Astrocyte (in vitro differentiated cells and primary cell): ENCODE results near the gene FOXRED2. TPM values are rescaled to one million over a fixed set of nuclear protein-coding genes. Genes with fewer than 3 reads are reported as not detected.

Experiments used
- DNase-seq: peaks from one replicate; pipeline ENCODE4 v3.0.0-alpha.2; 2010; ENCODE audit warnings: low read depth
- FAIRE-seq: peaks from 2 replicates; lab custom pipeline; 2011; peaks lifted over from hg19 to GRCh38; lab: Jason Lieb, UNC
- H2AFZ ChIP-seq: 2 replicates; pipeline ENCODE4 v1.6.0; 2012; ENCODE audit warnings: low read depth, low read length, inconsistent platforms
- H3K27ac ChIP-seq: 2 replicates; pipeline ENCODE4 v1.5.1; 2011; ENCODE audit warnings: low read depth, low read length, inconsistent platforms
- H3K27me3 ChIP-seq: 2 replicates; pipeline ENCODE4 v1.6.0; 2011; ENCODE audit warnings: low read length, inconsistent platforms; ENCODE audit not compliant: insufficient read depth
- H3K36me3 ChIP-seq: 2 replicates; pipeline ENCODE4 v1.5.1; 2011; ENCODE audit warnings: low read length, inconsistent platforms; ENCODE audit not compliant: insufficient read depth
- H3K4me1 ChIP-seq: 2 replicates; pipeline ENCODE4 v1.5.1; 2011; ENCODE audit warnings: low read length, inconsistent platforms; ENCODE audit not compliant: insufficient read depth
- H3K4me2 ChIP-seq: 2 replicates; pipeline ENCODE4 v1.6.0; 2012; ENCODE audit warnings: low read length, inconsistent platforms
- H3K4me3 ChIP-seq: 2 replicates; pipeline ENCODE4 v1.5.1; 2011; ENCODE audit warnings: low read depth, mild to moderate bottlenecking, low read length, inconsistent platforms; ENCODE audit not compliant: insufficient read depth
- H3K79me2 ChIP-seq: 2 replicates; pipeline ENCODE4 v1.6.0; 2012; ENCODE audit warnings: mild to moderate bottlenecking, low read length, inconsistent platforms; ENCODE audit not compliant: insufficient read depth
- H3K9ac ChIP-seq: 2 replicates; pipeline ENCODE4 v1.6.0; 2012; ENCODE audit warnings: mild to moderate bottlenecking, low read length, inconsistent platforms
- H3K9me3 ChIP-seq: 2 replicates; pipeline ENCODE4 v1.5.1; 2012; ENCODE audit warnings: low read depth, mild to moderate bottlenecking, low read length, inconsistent platforms; ENCODE audit not compliant: insufficient read depth
- H4K20me1 ChIP-seq: 2 replicates; pipeline ENCODE4 v1.6.0; 2012; ENCODE audit warnings: low read length, inconsistent platforms; ENCODE audit not compliant: insufficient read depth
- H3K27ac Mint-ChIP-seq: one replicate; pipeline ENCODE4 v1.8.0; 2021; ENCODE audit warnings: mild to moderate bottlenecking, mixed read lengths; ENCODE audit not compliant: unreplicated experiment
- H3K27me3 Mint-ChIP-seq: one replicate; pipeline ENCODE4 v1.8.0; 2021; ENCODE audit warnings: low read depth, mixed read lengths; ENCODE audit not compliant: unreplicated experiment
- H3K36me3 Mint-ChIP-seq: one replicate; pipeline ENCODE4 v1.8.0; 2021; ENCODE audit warnings: low read depth, mixed read lengths; ENCODE audit not compliant: unreplicated experiment
- H3K4me1 Mint-ChIP-seq: one replicate; pipeline ENCODE4 v1.8.0; 2021; ENCODE audit warnings: low read depth, mixed read lengths; ENCODE audit not compliant: unreplicated experiment
- H3K4me3 Mint-ChIP-seq: one replicate; pipeline ENCODE4 v1.8.0; 2021; ENCODE audit warnings: mild to moderate bottlenecking, moderate library complexity, mixed read lengths; ENCODE audit not compliant: unreplicated experiment
- H3K9me3 Mint-ChIP-seq: one replicate; pipeline ENCODE4 v1.8.0; 2021; ENCODE audit warnings: mild to moderate bottlenecking, mixed read lengths; ENCODE audit not compliant: unreplicated experiment
- EZH2 ChIP-seq: IDR thresholded peaks from 2 replicates; pipeline ENCODE4 v1.6.1; 2012; ENCODE audit warnings: mild to moderate bottlenecking, low read length, inconsistent platforms; ENCODE audit not compliant: insufficient read depth
- total RNA-seq: library from RNA; stranded (reverse); gene quantifications from 2 replicates; pipeline ENCODE4 v1.2.1, GENCODE V29; 2021
- TF ChIP-seq, protein P1 (sequence below): IDR thresholded peaks from 2 replicates; pipeline ENCODE4 v1.5.1; 2011; ENCODE audit warnings: low read depth, mild to moderate bottlenecking, inconsistent platforms, low read length, moderate library complexity; ENCODE audit not compliant: insufficient read depth

Gene FOXRED2
- total RNA-seq, 1 donor from 2014 or later, result 5.3 TPM

DNA sequence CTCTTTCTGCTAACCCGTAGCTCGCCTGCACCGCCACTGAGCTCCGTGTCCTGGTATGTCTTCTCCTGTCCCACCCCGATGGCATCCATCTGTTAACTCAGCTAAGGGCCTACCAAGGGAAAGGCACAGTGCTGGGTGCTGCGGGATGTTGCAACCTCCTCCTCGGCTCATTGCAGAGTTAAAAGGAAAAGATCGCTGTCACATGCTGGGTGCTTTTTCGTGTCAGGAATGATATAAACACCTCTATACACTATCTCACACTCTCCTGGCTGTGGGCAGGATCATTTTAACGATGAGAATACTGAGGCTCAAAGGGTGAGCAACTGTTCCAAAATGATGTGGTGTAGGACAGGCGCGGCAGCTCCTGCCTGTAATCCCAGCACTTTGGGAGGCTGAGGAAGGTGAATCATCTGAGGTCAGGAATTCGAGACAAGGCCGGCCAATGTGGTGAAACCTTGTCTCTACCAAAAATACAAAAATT, 35.5 kb downstream of the FOXRED2 start:
- Mint-ChIP-seq H3K27ac (peak overlapping the region; percentile 70), H3K4me1 (peaks cover 50% of the 10 kb centered on the region), H3K4me3 (no peak overlapping the region), H3K36me3 (peaks cover 20% of the 10 kb centered on the region), H3K27me3 (no peaks in the 10 kb centered on the region), H3K9me3 (no peaks in the 10 kb centered on the region)
- H3K27ac ChIP-seq, result peak overlapping the region; percentile 81
- no peaks in the 10 kb centered on the region for H3K9me3 ChIP-seq
- H2AFZ ChIP-seq, result no peak overlapping the region
- no peak for TF ChIP-seq EZH2
- TF ChIP-seq, protein P1, sequence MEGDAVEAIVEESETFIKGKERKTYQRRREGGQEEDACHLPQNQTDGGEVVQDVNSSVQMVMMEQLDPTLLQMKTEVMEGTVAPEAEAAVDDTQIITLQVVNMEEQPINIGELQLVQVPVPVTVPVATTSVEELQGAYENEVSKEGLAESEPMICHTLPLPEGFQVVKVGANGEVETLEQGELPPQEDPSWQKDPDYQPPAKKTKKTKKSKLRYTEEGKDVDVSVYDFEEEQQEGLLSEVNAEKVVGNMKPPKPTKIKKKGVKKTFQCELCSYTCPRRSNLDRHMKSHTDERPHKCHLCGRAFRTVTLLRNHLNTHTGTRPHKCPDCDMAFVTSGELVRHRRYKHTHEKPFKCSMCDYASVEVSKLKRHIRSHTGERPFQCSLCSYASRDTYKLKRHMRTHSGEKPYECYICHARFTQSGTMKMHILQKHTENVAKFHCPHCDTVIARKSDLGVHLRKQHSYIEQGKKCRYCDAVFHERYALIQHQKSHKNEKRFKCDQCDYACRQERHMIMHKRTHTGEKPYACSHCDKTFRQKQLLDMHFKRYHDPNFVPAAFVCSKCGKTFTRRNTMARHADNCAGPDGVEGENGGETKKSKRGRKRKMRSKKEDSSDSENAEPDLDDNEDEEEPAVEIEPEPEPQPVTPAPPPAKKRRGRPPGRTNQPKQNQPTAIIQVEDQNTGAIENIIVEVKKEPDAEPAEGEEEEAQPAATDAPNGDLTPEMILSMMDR, result no peak
- H3K27me3 ChIP-seq, result no peaks in the 10 kb centered on the region
- peaks cover 56% of the 10 kb centered on the region for H3K4me1 ChIP-seq
- no peaks in the 10 kb centered on the region for H4K20me1 ChIP-seq
- peak overlapping the region; percentile 71 for H3K9ac ChIP-seq
- DNase-seq (peak; percentile 81), FAIRE-seq (no peak)
- H3K79me2 ChIP-seq, result peaks cover 32% of the 10 kb centered on the region
- H3K4me3 ChIP-seq, result no peak overlapping the region
- H3K36me3 ChIP-seq, result peaks cover 9% of the 10 kb centered on the region
- peak overlapping the region; percentile 61 for H3K4me2 ChIP-seq

DNA sequence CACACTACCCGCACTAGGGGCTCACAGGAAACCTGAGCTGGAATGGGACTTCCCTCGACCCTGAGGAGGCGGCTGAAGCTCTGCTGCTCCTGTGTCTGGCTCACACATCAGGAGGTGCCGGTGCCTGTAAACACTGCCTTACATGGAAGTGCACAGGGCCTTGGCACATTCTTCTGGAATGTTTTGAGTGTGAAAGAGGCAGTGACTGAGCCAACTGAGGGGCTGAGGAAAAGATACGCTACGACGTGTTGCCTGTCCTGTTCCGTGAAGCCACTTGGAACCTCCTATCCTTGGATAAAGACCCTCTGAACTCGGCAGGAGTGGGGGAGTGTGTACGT, 35.9 kb downstream of the FOXRED2 start:
- Histone ChIP-seq H3K9me3 (no peaks in the 10 kb centered on the region), H3K27me3 (no peaks in the 10 kb centered on the region), H2AFZ (no peak overlapping the region), H3K36me3 (peaks cover 8% of the 10 kb centered on the region), H3K4me2 (peak overlapping the region; percentile 61), H3K4me1 (peaks cover 60% of the 10 kb centered on the region), H3K4me3 (peak overlapping the region; percentile 1), H4K20me1 (no peaks in the 10 kb centered on the region), H3K79me2 (peaks cover 36% of the 10 kb centered on the region), H3K27ac (peak overlapping the region; percentile 81), H3K9ac (peak overlapping the region; percentile 71)
- DNase-seq (peak; percentile 77), FAIRE-seq (no peak)
- no peaks in the 10 kb centered on the region for H3K9me3 Mint-ChIP-seq
- TF ChIP-seq, protein P1, result no peak
- TF ChIP-seq EZH2, result no peak
- peak overlapping the region; percentile 70 for H3K27ac Mint-ChIP-seq
- H3K27me3 Mint-ChIP-seq, result no peaks in the 10 kb centered on the region
- H3K36me3 Mint-ChIP-seq, result peaks cover 18% of the 10 kb centered on the region
- H3K4me1 Mint-ChIP-seq, result peaks cover 50% of the 10 kb centered on the region
- H3K4me3 Mint-ChIP-seq, result no peak overlapping the region

DNA sequence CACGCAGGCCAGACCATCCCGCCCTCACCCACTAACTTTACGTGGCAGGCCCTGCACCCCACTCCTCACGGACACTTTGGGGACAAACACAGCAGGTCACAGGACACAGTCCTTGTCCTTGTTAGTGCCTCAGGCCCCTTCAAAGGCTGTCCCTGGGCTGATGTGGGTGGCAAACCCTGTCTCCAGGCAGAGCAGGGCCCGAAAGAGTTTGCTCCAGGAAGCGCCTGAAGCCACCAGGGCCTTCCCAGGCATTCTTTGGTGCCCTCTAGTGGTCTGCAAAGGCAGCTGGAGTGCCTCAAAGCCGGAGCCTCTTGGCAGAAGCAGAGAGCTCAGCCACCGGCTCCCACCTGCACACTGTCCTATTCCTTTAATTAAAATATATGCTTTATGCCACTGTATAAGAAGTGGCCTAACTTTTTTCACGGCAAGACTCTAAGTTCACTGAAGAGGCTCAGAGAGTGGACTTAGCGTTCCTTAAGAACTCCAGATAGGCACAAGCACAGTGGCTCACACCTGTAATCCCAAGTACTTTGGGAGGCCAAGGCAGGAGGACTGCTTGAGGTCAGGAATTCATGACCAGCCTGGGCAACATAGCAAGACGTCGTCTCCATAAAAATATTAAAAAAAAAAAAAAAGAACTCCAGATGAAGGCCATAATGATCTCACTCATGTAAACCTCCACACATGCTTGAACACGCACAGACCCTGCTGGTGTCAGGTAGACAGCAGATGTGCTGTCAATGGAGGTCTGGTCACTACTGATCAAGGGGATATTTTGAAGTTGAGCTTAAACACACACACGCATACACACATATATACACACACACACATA, 36.5 kb downstream of the FOXRED2 start:
- Histone ChIP-seq H3K9me3 (no peaks in the 10 kb centered on the region), H3K27ac (peak overlapping the region; percentile 81), H3K79me2 (peaks cover 38% of the 10 kb centered on the region), H3K4me1 (peaks cover 66% of the 10 kb centered on the region), H2AFZ (no peak overlapping the region), H3K27me3 (no peaks in the 10 kb centered on the region), H3K9ac (peak overlapping the region; percentile 71), H4K20me1 (no peaks in the 10 kb centered on the region), H3K4me2 (peak overlapping the region; percentile 61), H3K36me3 (peaks cover 2% of the 10 kb centered on the region), H3K4me3 (peak overlapping the region; percentile 1)
- H3K27me3 Mint-ChIP-seq, result no peaks in the 10 kb centered on the region
- peak; percentile 76 for DNase-seq
- H3K27ac Mint-ChIP-seq, result peak overlapping the region; percentile 86
- TF ChIP-seq, protein P1, result peak; percentile 92
- TF ChIP-seq EZH2, result no peak
- H3K36me3 Mint-ChIP-seq, result peaks cover 12% of the 10 kb centered on the region
- FAIRE-seq, result peak; percentile 89
- H3K9me3 Mint-ChIP-seq, result no peaks in the 10 kb centered on the region
- H3K4me3 Mint-ChIP-seq, result peak overlapping the region; percentile 47
- peaks cover 55% of the 10 kb centered on the region for H3K4me1 Mint-ChIP-seq
